ENCODE measurements around the gene CNOT1.
"Not testable (repeated sequence)": the region's sequence is repeated elsewhere in the genome, so short reads cannot be mapped to it uniquely, and the experiment has no call there.

The CNOT1 gene

GRCh38 chr16:58574895-58575294 lies 54.7 kb downstream of the CNOT1 start:
- Histone ChIP-seq H3K4me3 (ENCODE audit: low read length, poor library complexity, severe bottlenecking) (no peak overlapping the region), H2AFZ (ENCODE audit: low read length) (no peak overlapping the region), H3K79me2 (ENCODE audit: insufficient read depth, low read length) (peaks cover 12% of the 10 kb centered on the region; the same call in 1 of the 2 replicates), H3F3A (ENCODE audit: low read depth) (no peaks in the 10 kb centered on the region), H4K20me1 (ENCODE audit: insufficient read depth, low read length, poor library complexity, severe bottlenecking) (peaks cover 4% of the 10 kb centered on the region), H3K4me1 (ENCODE audit: insufficient read depth, low read length, poor library complexity, severe bottlenecking) (no peaks in the 10 kb centered on the region), H3K9ac (ENCODE audit: low read depth, low read length, poor library complexity, severe bottlenecking) (no peak overlapping the region), H3K9me2 (replicated peaks; ENCODE audit: low read depth, low read length) (no peaks in the 10 kb centered on the region), H3K36me3 (ENCODE audit: insufficient read depth, low read length) (peaks cover 91% of the 10 kb centered on the region), H3K27me3 (ENCODE audit: insufficient read depth, low read length, poor library complexity, severe bottlenecking) (no peaks in the 10 kb centered on the region), H3K9me3 (ENCODE audit: insufficient read depth, low read depth, low read length) (no peaks in the 10 kb centered on the region), H3K4me2 (ENCODE audit: low read depth, low read length, poor library complexity, severe bottlenecking) (no peak overlapping the region)
- TF ChIP-seq EZH2phosphoT487 (IDR thresholded peaks at IDR 0.05; ENCODE audit: borderline replicate concordance): no peak
- TF ChIP-seq, protein P1, sequence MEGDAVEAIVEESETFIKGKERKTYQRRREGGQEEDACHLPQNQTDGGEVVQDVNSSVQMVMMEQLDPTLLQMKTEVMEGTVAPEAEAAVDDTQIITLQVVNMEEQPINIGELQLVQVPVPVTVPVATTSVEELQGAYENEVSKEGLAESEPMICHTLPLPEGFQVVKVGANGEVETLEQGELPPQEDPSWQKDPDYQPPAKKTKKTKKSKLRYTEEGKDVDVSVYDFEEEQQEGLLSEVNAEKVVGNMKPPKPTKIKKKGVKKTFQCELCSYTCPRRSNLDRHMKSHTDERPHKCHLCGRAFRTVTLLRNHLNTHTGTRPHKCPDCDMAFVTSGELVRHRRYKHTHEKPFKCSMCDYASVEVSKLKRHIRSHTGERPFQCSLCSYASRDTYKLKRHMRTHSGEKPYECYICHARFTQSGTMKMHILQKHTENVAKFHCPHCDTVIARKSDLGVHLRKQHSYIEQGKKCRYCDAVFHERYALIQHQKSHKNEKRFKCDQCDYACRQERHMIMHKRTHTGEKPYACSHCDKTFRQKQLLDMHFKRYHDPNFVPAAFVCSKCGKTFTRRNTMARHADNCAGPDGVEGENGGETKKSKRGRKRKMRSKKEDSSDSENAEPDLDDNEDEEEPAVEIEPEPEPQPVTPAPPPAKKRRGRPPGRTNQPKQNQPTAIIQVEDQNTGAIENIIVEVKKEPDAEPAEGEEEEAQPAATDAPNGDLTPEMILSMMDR (conservative IDR thresholded peaks at IDR 0.05; ENCODE audit: low read length): no peak

DNA sequence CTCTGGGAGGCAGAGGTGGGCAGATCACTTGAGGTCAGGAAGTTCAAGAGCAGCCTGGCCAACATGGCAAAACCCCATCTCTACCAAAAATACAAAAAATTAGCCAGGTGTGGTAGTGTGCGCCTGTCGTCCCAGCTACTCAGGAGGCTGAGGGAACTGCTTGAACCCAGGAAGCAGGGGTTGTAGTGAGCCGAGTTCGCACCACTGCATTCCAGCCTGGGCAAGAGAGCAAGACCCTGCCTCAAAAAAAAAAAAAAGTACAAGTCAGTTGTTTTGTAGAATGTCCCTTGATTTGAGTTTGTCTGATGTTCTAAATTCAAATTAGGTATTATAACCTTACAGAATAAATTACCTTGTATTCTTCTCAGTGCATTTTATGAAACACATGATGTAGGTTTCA lies 63.9 kb downstream of the CNOT1 start:
- not testable (repeated sequence) for H2AFZ ChIP-seq (ENCODE audit: low read length); H3K9ac ChIP-seq (ENCODE audit: low read depth, low read length, poor library complexity, severe bottlenecking); H3F3A ChIP-seq (ENCODE audit: low read depth); H3K4me2 ChIP-seq (ENCODE audit: low read depth, low read length, poor library complexity, severe bottlenecking); H3K4me3 ChIP-seq (ENCODE audit: low read length, poor library complexity, severe bottlenecking); H3K9me2 ChIP-seq (replicated peaks; ENCODE audit: low read depth, low read length); H3K27me3 ChIP-seq (ENCODE audit: insufficient read depth, low read length, poor library complexity, severe bottlenecking); H3K9me3 ChIP-seq (ENCODE audit: insufficient read depth, low read depth, low read length); H3K4me1 ChIP-seq (ENCODE audit: insufficient read depth, low read length, poor library complexity, severe bottlenecking)
- Histone ChIP-seq H3K36me3 (ENCODE audit: insufficient read depth, low read length) (peaks cover 83% of the 10 kb centered on the region), H4K20me1 (ENCODE audit: insufficient read depth, low read length, poor library complexity, severe bottlenecking) (peaks cover 32% of the 10 kb centered on the region), H3K79me2 (ENCODE audit: insufficient read depth, low read length) (peaks cover 55% of the 10 kb centered on the region)

- Histone ChIP-seq H3K9me2 (replicated peaks; ENCODE audit: low read depth, low read length) (no peaks in the 10 kb centered on the region), H3K4me1 (ENCODE audit: insufficient read depth, low read length, poor library complexity, severe bottlenecking) (no peaks in the 10 kb centered on the region), H2AFZ (ENCODE audit: low read length) (no peak overlapping the region), H3K27me3 (ENCODE audit: insufficient read depth, low read length, poor library complexity, severe bottlenecking) (no peaks in the 10 kb centered on the region), H3K9ac (ENCODE audit: low read depth, low read length, poor library complexity, severe bottlenecking) (no peak overlapping the region), H3K79me2 (ENCODE audit: insufficient read depth, low read length) (peaks cover 54% of the 10 kb centered on the region), H4K20me1 (ENCODE audit: insufficient read depth, low read length, poor library complexity, severe bottlenecking) (peaks cover 35% of the 10 kb centered on the region), H3K4me3 (ENCODE audit: low read length, poor library complexity, severe bottlenecking) (no peak overlapping the region), H3K36me3 (ENCODE audit: insufficient read depth, low read length) (peaks cover 83% of the 10 kb centered on the region), H3K9me3 (ENCODE audit: insufficient read depth, low read depth, low read length) (no peaks in the 10 kb centered on the region), H3K4me2 (ENCODE audit: low read depth, low read length, poor library complexity, severe bottlenecking) (no peak overlapping the region), H3F3A (ENCODE audit: low read depth) (no peaks in the 10 kb centered on the region; the same call in 1 of the 2 replicates)
- TF ChIP-seq, protein P1 (conservative IDR thresholded peaks at IDR 0.05; ENCODE audit: low read length): no peak
- no peak for TF ChIP-seq EZH2phosphoT487 (IDR thresholded peaks at IDR 0.05; ENCODE audit: borderline replicate concordance)
Measured at GRCh38 chr16:58563775-58564174, 65.9 kb downstream of the CNOT1 start.

GRCh38 chr16:58563235-58563634 lies 66.4 kb downstream of the CNOT1 start:
- Histone ChIP-seq H2AFZ (ENCODE audit: low read length) (no peak overlapping the region), H3K27me3 (ENCODE audit: insufficient read depth, low read length, poor library complexity, severe bottlenecking) (no peaks in the 10 kb centered on the region), H3K79me2 (ENCODE audit: insufficient read depth, low read length) (peaks cover 57% of the 10 kb centered on the region), H3K9me2 (replicated peaks; ENCODE audit: low read depth, low read length) (no peaks in the 10 kb centered on the region), H3K4me2 (ENCODE audit: low read depth, low read length, poor library complexity, severe bottlenecking) (no peak overlapping the region), H4K20me1 (ENCODE audit: insufficient read depth, low read length, poor library complexity, severe bottlenecking) (peaks cover 33% of the 10 kb centered on the region), H3K4me1 (ENCODE audit: insufficient read depth, low read length, poor library complexity, severe bottlenecking) (no peaks in the 10 kb centered on the region), H3K9ac (ENCODE audit: low read depth, low read length, poor library complexity, severe bottlenecking) (no peak overlapping the region), H3F3A (ENCODE audit: low read depth) (no peaks in the 10 kb centered on the region; the same call in 1 of the 2 replicates), H3K36me3 (ENCODE audit: insufficient read depth, low read length) (peaks cover 84% of the 10 kb centered on the region), H3K9me3 (ENCODE audit: insufficient read depth, low read depth, low read length) (no peaks in the 10 kb centered on the region), H3K4me3 (ENCODE audit: low read length, poor library complexity, severe bottlenecking) (no peak overlapping the region)
- TF ChIP-seq EZH2phosphoT487 (IDR thresholded peaks at IDR 0.05; ENCODE audit: borderline replicate concordance): no peak
- TF ChIP-seq, protein P1 (conservative IDR thresholded peaks at IDR 0.05; ENCODE audit: low read length): no peak

Data from Loucy (cell line).